ENCODE results near the gene ZNF783. TPM values are rescaled to one million over a fixed set of nuclear protein-coding genes. Genes with fewer than 3 reads are reported as not detected.

The ZNF783 gene
- total and polyA plus RNA-seq, 9 of the 15 experiments (the other 6 are each of a cell fraction or from before 2014, with no cell fraction given) = 0.66 to 11.2 (median 5.4) TPM

DNA sequence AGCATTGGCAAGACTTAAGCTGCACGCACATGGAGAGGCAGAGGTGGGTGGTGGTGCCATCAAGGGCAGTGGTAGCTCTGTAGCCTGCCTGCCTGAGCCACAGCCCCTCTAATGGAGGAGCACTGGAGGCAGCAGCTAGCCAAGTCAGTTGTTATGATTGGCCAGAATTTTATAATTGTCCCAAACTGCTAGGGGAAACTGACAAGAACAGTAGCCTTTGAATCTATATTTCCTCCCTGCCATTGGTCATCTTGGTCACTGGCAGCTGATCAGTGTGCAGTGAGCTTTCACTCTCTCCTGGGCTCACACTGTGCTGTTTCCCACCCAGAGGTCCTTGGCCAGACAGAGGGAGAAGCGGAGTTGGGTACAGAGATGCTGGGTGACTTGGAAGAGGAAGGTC, 9.6 kb upstream of the ZNF783 start:
- Histone ChIP-seq H4K20me1 (replicated peaks; ENCODE audit: control insufficient read depth, insufficient read depth, low read length) (no peaks in the 10 kb centered on the region), H3K9me1 (ENCODE audit: control insufficient read depth, insufficient read depth, low read length) (no peaks in the 10 kb centered on the region), H3K4me1 (replicated peaks in 1 of 2; ENCODE audit: control insufficient read depth in 2 of 2, insufficient read depth in 2 of 2, low read length in 2 of 2) (no peaks in the 10 kb centered on the region), H3K27me3 (ENCODE audit: control insufficient read depth in 2 of 2, insufficient read depth in 2 of 2, low read length in 2 of 2) (no peaks in the 10 kb centered on the region), H2AFZ (ENCODE audit: low read depth, low read length) (no peak overlapping the region), H3K79me2 (ENCODE audit: control insufficient read depth, insufficient read depth, low read length) (no peaks in the 10 kb centered on the region; the same call in 2 of the 3 replicates), H3K9ac (ENCODE audit: insufficient read depth in 1 of 2, low read depth in 2 of 2, low read length in 2 of 2) (no peak overlapping the region), H3K9me3 (replicated peaks; ENCODE audit: control insufficient read depth, insufficient read depth, low read depth, low read length) (no peaks in the 10 kb centered on the region), H3K4me3 (no peak overlapping the region), H3K36me3 (ENCODE audit: control insufficient read depth, insufficient read depth, low read length) (peaks cover 50% of the 10 kb centered on the region), H3K27ac (ENCODE audit: extremely low read depth, low read depth, low read length) (no peak overlapping the region), H3K4me2 (ENCODE audit: insufficient read depth, low read length) (no peak overlapping the region)
- no TSS peak for BruUV-seq (replicated peaks)
- POLR2A ChIA-PET = interaction anchor here (0.6 to 2.1 kb wide), 4 partner anchors 9 to 27 kb away, joined by 3 to 6 read pairs (median 4); partner anchors contain the start of gene ZNF783
- FAIRE-seq = no peak
- TF ChIP-seq NFXL1 (CRISPR knock-in tag; IDR thresholded peaks at IDR 0.05) (no peak), PHF21A (IDR thresholded peaks at IDR 0.05; ENCODE audit: borderline replicate concordance, low read depth) (no peak), DNMT1 (IDR thresholded peaks at IDR 0.05) (no peak), ZNF431 (CRISPR knock-in tag; IDR thresholded peaks at IDR 0.05) (no peak), PHF8 (IDR thresholded peaks at IDR 0.05; ENCODE audit: borderline replicate concordance, low read length) (no peak), ZNF696 (CRISPR knock-in tag; conservative IDR thresholded peaks at IDR 0.05) (no peak)
- no peak for DNase-seq (ENCODE audit: extremely low read depth in 1 of 4, low spot score in 3 of 4)
- ATAC-seq = no peak
- intact Hi-C loops (cut with micrococcal nuclease) (no loop called here), in situ Hi-C loops (cut with MboI) (no loop called here)
- WGBS (ENCODE audit: insufficient coverage, low coverage, missing lambda C conversion rate) = 93% methylated on average over 2 of the region's 2 CpGs
- CTCF ChIA-PET (ENCODE audit: low intra/inter-chr PET ratio) = no interaction called here

DNA sequence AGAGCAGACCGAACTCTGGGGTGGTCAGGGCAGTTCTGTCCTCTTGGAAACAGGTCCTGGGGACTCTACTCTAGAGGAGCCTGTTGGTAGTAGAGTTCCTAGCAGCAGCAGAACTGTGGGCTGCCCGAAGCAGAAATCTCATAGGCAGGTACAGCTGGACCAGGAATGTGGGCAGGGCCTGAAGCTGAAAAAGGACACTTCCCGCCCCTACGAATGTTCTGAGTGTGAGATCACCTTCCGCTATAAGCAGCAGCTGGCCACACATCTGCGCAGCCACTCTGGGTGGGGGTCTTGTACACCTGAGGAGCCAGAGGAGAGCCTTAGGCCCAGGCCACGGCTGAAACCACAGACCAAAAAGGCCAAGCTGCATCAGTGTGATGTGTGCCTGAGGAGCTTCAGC, 8.3 kb upstream of the ZNF783 start:
- POLR2A ChIA-PET = interaction anchor here (0.6 to 2.1 kb wide), 3 partner anchors 11 to 58 kb away, joined by 3 to 6 read pairs (median 3); no protein-coding TSS in a partner anchor
- Histone ChIP-seq H3K4me1 (replicated peaks in 1 of 2; ENCODE audit: control insufficient read depth in 2 of 2, insufficient read depth in 2 of 2, low read length in 2 of 2) (no peaks in the 10 kb centered on the region), H3K27ac (ENCODE audit: extremely low read depth, low read depth, low read length) (no peak overlapping the region), H4K20me1 (replicated peaks; ENCODE audit: control insufficient read depth, insufficient read depth, low read length) (no peaks in the 10 kb centered on the region), H3K79me2 (ENCODE audit: control insufficient read depth, insufficient read depth, low read length) (no peaks in the 10 kb centered on the region), H3K4me3 (no peak overlapping the region), H3K9ac (ENCODE audit: insufficient read depth in 1 of 2, low read depth in 2 of 2, low read length in 2 of 2) (peak overlapping the region in 1 of 2 experiments; percentile 37; a peak in 1 of 4 replicates), H3K9me3 (replicated peaks; ENCODE audit: control insufficient read depth, insufficient read depth, low read depth, low read length) (no peaks in the 10 kb centered on the region), H3K27me3 (ENCODE audit: control insufficient read depth in 2 of 2, insufficient read depth in 2 of 2, low read length in 2 of 2) (no peaks in the 10 kb centered on the region), H3K9me1 (ENCODE audit: control insufficient read depth, insufficient read depth, low read length) (no peaks in the 10 kb centered on the region), H3K36me3 (ENCODE audit: control insufficient read depth, insufficient read depth, low read length) (peaks cover 50% of the 10 kb centered on the region), H3K4me2 (ENCODE audit: insufficient read depth, low read length) (no peak overlapping the region), H2AFZ (ENCODE audit: low read depth, low read length) (no peak overlapping the region)
- CTCF ChIA-PET (ENCODE audit: low intra/inter-chr PET ratio) = no interaction called here
- ATAC-seq (no peak), DNase-seq (ENCODE audit: extremely low read depth in 1 of 4, low spot score in 3 of 4) (no peak), FAIRE-seq (no peak)
- intact Hi-C loops (cut with micrococcal nuclease) (no loop called here), in situ Hi-C loops (cut with MboI) (no loop called here)
- TF ChIP-seq, protein P1, sequence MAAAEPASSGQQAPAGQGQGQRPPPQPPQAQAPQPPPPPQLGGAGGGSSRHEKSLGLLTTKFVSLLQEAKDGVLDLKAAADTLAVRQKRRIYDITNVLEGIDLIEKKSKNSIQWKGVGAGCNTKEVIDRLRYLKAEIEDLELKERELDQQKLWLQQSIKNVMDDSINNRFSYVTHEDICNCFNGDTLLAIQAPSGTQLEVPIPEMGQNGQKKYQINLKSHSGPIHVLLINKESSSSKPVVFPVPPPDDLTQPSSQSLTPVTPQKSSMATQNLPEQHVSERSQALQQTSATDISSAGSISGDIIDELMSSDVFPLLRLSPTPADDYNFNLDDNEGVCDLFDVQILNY (CRISPR knock-in tag; IDR thresholded peaks at IDR 0.05) = 0 out of 2 replicates have a peak, but pooled peaks have one; percentile 37
- TF ChIP-seq POLR2B (IDR thresholded peaks at IDR 0.05; ENCODE audit: low read depth, partially characterized antibody) = no peak
- TF ChIP-seq JUNB (CRISPR knock-in tag; conservative IDR thresholded peaks at IDR 0.05) = no peak
- TF ChIP-seq, protein P2, sequence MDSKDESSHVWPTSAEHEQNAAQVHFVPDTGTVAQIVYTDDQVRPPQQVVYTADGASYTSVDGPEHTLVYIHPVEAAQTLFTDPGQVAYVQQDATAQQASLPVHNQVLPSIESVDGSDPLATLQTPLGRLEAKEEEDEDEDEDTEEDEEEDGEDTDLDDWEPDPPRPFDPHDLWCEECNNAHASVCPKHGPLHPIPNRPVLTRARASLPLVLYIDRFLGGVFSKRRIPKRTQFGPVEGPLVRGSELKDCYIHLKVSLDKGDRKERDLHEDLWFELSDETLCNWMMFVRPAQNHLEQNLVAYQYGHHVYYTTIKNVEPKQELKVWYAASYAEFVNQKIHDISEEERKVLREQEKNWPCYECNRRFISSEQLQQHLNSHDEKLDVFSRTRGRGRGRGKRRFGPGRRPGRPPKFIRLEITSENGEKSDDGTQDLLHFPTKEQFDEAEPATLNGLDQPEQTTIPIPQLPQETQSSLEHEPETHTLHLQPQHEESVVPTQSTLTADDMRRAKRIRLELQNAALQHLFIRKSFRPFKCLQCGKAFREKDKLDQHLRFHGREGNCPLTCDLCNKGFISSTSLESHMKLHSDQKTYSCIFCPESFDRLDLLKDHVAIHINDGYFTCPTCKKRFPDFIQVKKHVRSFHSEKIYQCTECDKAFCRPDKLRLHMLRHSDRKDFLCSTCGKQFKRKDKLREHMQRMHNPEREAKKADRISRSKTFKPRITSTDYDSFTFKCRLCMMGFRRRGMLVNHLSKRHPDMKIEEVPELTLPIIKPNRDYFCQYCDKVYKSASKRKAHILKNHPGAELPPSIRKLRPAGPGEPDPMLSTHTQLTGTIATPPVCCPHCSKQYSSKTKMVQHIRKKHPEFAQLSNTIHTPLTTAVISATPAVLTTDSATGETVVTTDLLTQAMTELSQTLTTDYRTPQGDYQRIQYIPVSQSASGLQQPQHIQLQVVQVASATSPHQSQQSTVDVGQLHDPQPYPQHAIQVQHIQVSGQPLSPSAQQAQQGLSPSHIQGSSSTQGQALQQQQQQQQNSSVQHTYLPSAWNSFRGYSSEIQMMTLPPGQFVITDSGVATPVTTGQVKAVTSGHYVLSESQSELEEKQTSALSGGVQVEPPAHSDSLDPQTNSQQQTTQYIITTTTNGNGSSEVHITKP (IDR thresholded peaks at IDR 0.05; ENCODE audit: partially characterized antibody) = no peak
- no peak for TF ChIP-seq ZNF354B (CRISPR knock-in tag; IDR thresholded peaks at IDR 0.05)
- TF ChIP-seq NR1H2 (CRISPR knock-in tag; IDR thresholded peaks at IDR 0.05) = no peak
- no TSS peak for BruUV-seq (replicated peaks)
- WGBS (ENCODE audit: insufficient coverage, low coverage, missing lambda C conversion rate) = 92% methylated on average over 7 of the region's 7 CpGs
